ENCODE data around the gene CREBBP.

DNA sequence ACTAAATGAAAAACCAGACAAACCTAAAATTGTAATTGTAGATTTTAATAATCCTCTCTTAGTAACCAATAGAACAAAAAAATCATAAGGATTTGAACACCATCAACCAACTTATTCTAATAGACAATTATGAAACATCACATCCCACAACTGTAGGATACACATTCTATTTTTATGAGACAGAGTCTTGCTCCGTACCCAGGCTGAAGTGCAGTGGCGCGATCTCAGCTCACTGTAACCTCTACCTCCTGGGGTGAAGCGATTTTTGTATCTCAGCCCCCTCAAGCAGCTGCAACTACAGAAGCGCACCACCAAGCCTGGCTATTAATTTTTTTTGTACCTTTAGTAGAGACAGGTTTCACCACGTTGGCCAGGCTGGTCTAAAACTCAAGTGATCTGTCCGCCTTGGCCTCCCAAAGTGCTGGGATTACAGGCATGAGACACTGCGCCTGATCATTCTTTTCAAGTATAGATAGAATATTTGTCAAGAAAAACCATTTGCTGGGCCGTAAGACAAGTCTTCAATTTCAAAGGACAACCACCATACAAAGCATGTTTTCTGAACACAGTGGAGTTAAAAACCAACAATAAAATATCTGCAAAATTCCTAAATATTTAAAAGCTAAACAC lies 49.8 kb downstream of the CREBBP start:
- TF ChIP-seq, protein P1, sequence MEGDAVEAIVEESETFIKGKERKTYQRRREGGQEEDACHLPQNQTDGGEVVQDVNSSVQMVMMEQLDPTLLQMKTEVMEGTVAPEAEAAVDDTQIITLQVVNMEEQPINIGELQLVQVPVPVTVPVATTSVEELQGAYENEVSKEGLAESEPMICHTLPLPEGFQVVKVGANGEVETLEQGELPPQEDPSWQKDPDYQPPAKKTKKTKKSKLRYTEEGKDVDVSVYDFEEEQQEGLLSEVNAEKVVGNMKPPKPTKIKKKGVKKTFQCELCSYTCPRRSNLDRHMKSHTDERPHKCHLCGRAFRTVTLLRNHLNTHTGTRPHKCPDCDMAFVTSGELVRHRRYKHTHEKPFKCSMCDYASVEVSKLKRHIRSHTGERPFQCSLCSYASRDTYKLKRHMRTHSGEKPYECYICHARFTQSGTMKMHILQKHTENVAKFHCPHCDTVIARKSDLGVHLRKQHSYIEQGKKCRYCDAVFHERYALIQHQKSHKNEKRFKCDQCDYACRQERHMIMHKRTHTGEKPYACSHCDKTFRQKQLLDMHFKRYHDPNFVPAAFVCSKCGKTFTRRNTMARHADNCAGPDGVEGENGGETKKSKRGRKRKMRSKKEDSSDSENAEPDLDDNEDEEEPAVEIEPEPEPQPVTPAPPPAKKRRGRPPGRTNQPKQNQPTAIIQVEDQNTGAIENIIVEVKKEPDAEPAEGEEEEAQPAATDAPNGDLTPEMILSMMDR (conservative IDR thresholded peaks at IDR 0.05; ENCODE audit: low read depth in 2 of 2): no peak
- TF ChIP-seq JUNB (IDR thresholded peaks at IDR 0.05; ENCODE audit: unreplicated experiment) (no peak), EZH2 (IDR thresholded peaks at IDR 0.05; ENCODE audit: low read depth, unreplicated experiment) (no peak)
